Measurements from ENCODE around the gene DENND1A. TPM values are rescaled to one million over a fixed set of nuclear protein-coding genes. Genes with fewer than 3 reads are reported as not detected.

Gene DENND1A
- total RNA-seq, 4 donors from 2014 or later = 20.9 to 33.6 (median 23.7) TPM

- Histone ChIP-seq H3K27ac (no peak overlapping the region), H3K4me1 (no peaks in the 10 kb centered on the region), H3K27me3 (no peaks in the 10 kb centered on the region), H3K4me3 (no peak overlapping the region), H3K36me3 (no peaks in the 10 kb centered on the region), H3K9me3 (no peaks in the 10 kb centered on the region)
- TF ChIP-seq EP300 (IDR thresholded peaks at IDR 0.05) (no peak), POLR2A (IDR thresholded peaks at IDR 0.05) (no peak), CTCF (IDR thresholded peaks at IDR 0.05) (no peak), POLR2AphosphoS5 (IDR thresholded peaks at IDR 0.05) (no peak)
- ATAC-seq = no peak
These were observed 212.2 kb downstream of the DENND1A start for GRCh38 chr9:123717581-123718175.

- no peak overlapping the region for H3K27ac ChIP-seq
- no peak for ATAC-seq
- no peaks in the 10 kb centered on the region for H3K36me3 ChIP-seq
- H3K4me3 ChIP-seq = no peak overlapping the region
- 83 to 91% methylated on average over 8 of the region's 8 CpGs for WGBS, 2 donors (ENCODE audit: low coverage in 1 of 2)
- no peaks in the 10 kb centered on the region for H3K27me3 ChIP-seq
- H3K9me3 ChIP-seq = no peaks in the 10 kb centered on the region
- no peaks in the 10 kb centered on the region for H3K4me1 ChIP-seq
- no peak for TF ChIP-seq EP300 (IDR thresholded peaks at IDR 0.05)
- TF ChIP-seq POLR2AphosphoS5 (IDR thresholded peaks at IDR 0.05) = no peak
- no peak for TF ChIP-seq CTCF (IDR thresholded peaks at IDR 0.05)
- no peak for TF ChIP-seq POLR2A (IDR thresholded peaks at IDR 0.05)
These were observed 213.5 kb downstream of the DENND1A start for GRCh38 chr9:123716339-123716945.

- H3K4me1 ChIP-seq = no peaks in the 10 kb centered on the region
- WGBS, 2 donors (ENCODE audit: low coverage in 1 of 2) = 77 to 82% methylated on average over 1 of the region's 1 CpG
- H3K9me3 ChIP-seq = no peaks in the 10 kb centered on the region
- no peaks in the 10 kb centered on the region for H3K27me3 ChIP-seq
- H3K4me3 ChIP-seq = no peak overlapping the region
- TF ChIP-seq POLR2A (IDR thresholded peaks at IDR 0.05) = no peak
- no peak for TF ChIP-seq EP300 (IDR thresholded peaks at IDR 0.05)
- no peak for TF ChIP-seq CTCF (IDR thresholded peaks at IDR 0.05)
- no peak for TF ChIP-seq POLR2AphosphoS5 (IDR thresholded peaks at IDR 0.05)
- no peak for ATAC-seq
- no peak overlapping the region for H3K27ac ChIP-seq
- H3K36me3 ChIP-seq = no peaks in the 10 kb centered on the region
These were observed 214.7 kb downstream of the DENND1A start for GRCh38 chr9:123715258-123715657.

GRCh38 chr9:123713282-123713681 is 216.6 kb downstream of the DENND1A start:
- no peaks in the 10 kb centered on the region for H3K27me3 ChIP-seq
- 91 to 93% methylated on average over 2 of the region's 2 CpGs for WGBS, 2 donors (ENCODE audit: low coverage in 1 of 2)
- TF ChIP-seq EP300 (IDR thresholded peaks at IDR 0.05) = no peak
- no peak for TF ChIP-seq CTCF (IDR thresholded peaks at IDR 0.05)
- no peak for TF ChIP-seq POLR2A (IDR thresholded peaks at IDR 0.05)
- TF ChIP-seq POLR2AphosphoS5 (IDR thresholded peaks at IDR 0.05) = no peak

GRCh38 chr9:123712399-123712798 is 217.5 kb downstream of the DENND1A start:
- H3K4me3 ChIP-seq = no peak overlapping the region
- no peaks in the 10 kb centered on the region for H3K9me3 ChIP-seq
- no peak for ATAC-seq
- no peaks in the 10 kb centered on the region for H3K36me3 ChIP-seq
- H3K4me1 ChIP-seq = no peaks in the 10 kb centered on the region
- 100% methylated on average over 1 of the region's 1 CpG for WGBS, 2 donors (ENCODE audit: low coverage in 1 of 2)
- TF ChIP-seq EP300 (IDR thresholded peaks at IDR 0.05) (no peak), CTCF (IDR thresholded peaks at IDR 0.05) (no peak), POLR2A (IDR thresholded peaks at IDR 0.05) (no peak), POLR2AphosphoS5 (IDR thresholded peaks at IDR 0.05) (no peak)
- H3K27me3 ChIP-seq = no peaks in the 10 kb centered on the region
- no peak overlapping the region for H3K27ac ChIP-seq

More at GRCh38 chr9:123713282-123713681, 216.6 kb downstream of the DENND1A start:
- no peaks in the 10 kb centered on the region for H3K9me3 ChIP-seq
- no peak overlapping the region for H3K27ac ChIP-seq
- H3K4me1 ChIP-seq = no peaks in the 10 kb centered on the region
- ATAC-seq = no peak
- H3K36me3 ChIP-seq = no peaks in the 10 kb centered on the region
- no peak overlapping the region for H3K4me3 ChIP-seq
